ENCODE results near the gene PTK7.

PTK7 gene

DNA sequence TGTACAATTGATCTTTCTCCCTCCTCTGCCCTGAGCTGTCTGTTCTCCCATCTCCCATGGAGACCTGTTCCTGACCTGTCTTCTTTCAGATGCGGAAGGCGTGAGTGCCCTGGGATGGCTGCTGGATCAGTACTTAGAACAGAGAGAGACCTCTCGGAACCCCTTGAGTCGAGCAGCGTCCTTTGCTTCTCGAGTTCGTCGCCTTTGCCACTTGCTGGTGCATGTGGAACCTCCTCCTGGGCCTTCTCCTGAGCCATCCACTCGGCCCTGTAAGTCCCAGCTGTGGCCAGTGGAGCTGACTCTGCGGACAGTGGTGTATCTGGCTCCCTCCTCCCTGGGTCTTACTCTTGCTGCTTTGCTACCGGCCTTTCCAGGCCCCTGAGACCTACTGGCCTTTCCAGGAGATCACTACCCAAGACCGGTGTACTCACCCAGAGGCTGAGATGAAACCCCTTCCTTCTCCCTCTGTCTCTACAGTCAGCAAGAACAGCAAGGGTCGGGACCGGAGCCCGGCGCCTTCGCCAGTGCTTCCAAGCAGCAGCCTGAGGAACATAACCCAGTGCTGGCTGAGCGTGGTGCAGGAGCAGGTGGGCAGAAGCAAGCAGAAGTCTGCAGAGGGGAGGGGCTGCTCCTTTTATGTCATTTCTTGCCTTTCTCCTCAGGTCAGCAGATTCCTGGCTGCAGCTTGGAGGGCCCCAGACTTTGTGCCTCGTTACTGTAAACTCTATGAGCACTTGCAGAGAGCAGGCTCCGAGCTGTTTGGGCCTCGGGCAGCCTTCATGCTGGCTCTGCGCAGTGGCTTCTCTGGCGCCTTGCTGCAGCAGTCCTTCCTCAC is 128.4 kb downstream of the PTK7 start:
- no peak overlapping the region for H3K27ac ChIP-seq (ENCODE audit: low read depth, low read length)
- H2AFZ ChIP-seq (ENCODE audit: low read depth, low read length, severe bottlenecking) = no peak overlapping the region
- H3K4me2 ChIP-seq (ENCODE audit: low read depth, low read length, poor library complexity, severe bottlenecking) = no peak overlapping the region
- peaks cover 8% of the 10 kb centered on the region; the same call in 1 of the 2 replicates for H3K36me3 ChIP-seq (ENCODE audit: low read length)
- no peaks in the 10 kb centered on the region for H3K79me2 ChIP-seq (ENCODE audit: insufficient read depth, low read length)
- no peaks in the 10 kb centered on the region for H3K9me2 ChIP-seq (replicated peaks; ENCODE audit: insufficient read depth, low read length)
- H3F3A ChIP-seq (ENCODE audit: insufficient read depth) = 0 out of 2 replicates have a peak, but pooled peaks cover 4% of the 10 kb centered on the region
- H4K20me1 ChIP-seq (ENCODE audit: low read depth, low read length) = no peaks in the 10 kb centered on the region
- H3K4me3 ChIP-seq (ENCODE audit: insufficient read depth, low read length, poor library complexity, severe bottlenecking) = no peak overlapping the region
- H3K9me3 ChIP-seq (ENCODE audit: insufficient read depth, low read length) = no peaks in the 10 kb centered on the region
- no peak overlapping the region for H3K9ac ChIP-seq (ENCODE audit: low read length)
- no peaks in the 10 kb centered on the region for H3K27me3 ChIP-seq (ENCODE audit: low read length)
- no peak for TF ChIP-seq EZH2phosphoT487 (conservative IDR thresholded peaks at IDR 0.05; ENCODE audit: low read length)
- TF ChIP-seq, protein P1, sequence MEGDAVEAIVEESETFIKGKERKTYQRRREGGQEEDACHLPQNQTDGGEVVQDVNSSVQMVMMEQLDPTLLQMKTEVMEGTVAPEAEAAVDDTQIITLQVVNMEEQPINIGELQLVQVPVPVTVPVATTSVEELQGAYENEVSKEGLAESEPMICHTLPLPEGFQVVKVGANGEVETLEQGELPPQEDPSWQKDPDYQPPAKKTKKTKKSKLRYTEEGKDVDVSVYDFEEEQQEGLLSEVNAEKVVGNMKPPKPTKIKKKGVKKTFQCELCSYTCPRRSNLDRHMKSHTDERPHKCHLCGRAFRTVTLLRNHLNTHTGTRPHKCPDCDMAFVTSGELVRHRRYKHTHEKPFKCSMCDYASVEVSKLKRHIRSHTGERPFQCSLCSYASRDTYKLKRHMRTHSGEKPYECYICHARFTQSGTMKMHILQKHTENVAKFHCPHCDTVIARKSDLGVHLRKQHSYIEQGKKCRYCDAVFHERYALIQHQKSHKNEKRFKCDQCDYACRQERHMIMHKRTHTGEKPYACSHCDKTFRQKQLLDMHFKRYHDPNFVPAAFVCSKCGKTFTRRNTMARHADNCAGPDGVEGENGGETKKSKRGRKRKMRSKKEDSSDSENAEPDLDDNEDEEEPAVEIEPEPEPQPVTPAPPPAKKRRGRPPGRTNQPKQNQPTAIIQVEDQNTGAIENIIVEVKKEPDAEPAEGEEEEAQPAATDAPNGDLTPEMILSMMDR (IDR thresholded peaks at IDR 0.05; ENCODE audit: insufficient read depth, low read length, poor library complexity, severe bottlenecking) = no peak

DNA sequence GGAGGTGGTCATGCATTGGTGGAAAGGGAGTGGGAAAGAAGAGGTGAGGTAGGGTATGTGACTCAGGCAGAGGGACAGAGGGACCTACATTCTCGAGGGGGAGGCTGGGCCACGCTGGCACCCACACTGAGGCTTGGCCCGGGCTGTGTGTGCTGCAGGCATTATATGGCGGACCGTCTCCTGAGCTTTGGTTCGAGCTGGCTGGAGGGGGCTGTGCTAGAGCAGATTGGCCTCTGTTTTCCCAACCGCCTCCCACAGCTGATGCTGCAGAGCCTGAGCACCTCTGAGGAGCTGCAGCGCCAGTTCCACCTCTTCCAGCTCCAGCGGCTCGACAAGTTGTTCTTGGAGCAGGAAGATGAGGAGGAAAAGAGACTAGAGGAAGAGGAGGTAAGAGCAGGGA is 129.7 kb downstream of the PTK7 start:
- Histone ChIP-seq H3K4me2 (ENCODE audit: low read depth, low read length, poor library complexity, severe bottlenecking) (no peak overlapping the region), H3K9me3 (ENCODE audit: insufficient read depth, low read length) (no peaks in the 10 kb centered on the region), H3K9ac (ENCODE audit: low read length) (no peak overlapping the region), H3K27ac (ENCODE audit: low read depth, low read length) (no peak overlapping the region), H3K79me2 (ENCODE audit: insufficient read depth, low read length) (no peaks in the 10 kb centered on the region), H3K36me3 (ENCODE audit: low read length) (peaks cover 8% of the 10 kb centered on the region; the same call in 1 of the 2 replicates), H2AFZ (ENCODE audit: low read depth, low read length, severe bottlenecking) (no peak overlapping the region), H3K4me3 (ENCODE audit: insufficient read depth, low read length, poor library complexity, severe bottlenecking) (no peak overlapping the region), H3F3A (ENCODE audit: insufficient read depth) (0 out of 2 replicates have a peak, but pooled peaks cover 4% of the 10 kb centered on the region), H3K27me3 (ENCODE audit: low read length) (no peaks in the 10 kb centered on the region), H4K20me1 (ENCODE audit: low read depth, low read length) (no peaks in the 10 kb centered on the region), H3K9me2 (replicated peaks; ENCODE audit: insufficient read depth, low read length) (no peaks in the 10 kb centered on the region)
- no peak for TF ChIP-seq EZH2phosphoT487 (conservative IDR thresholded peaks at IDR 0.05; ENCODE audit: low read length)
- TF ChIP-seq, protein P1 (IDR thresholded peaks at IDR 0.05; ENCODE audit: insufficient read depth, low read length, poor library complexity, severe bottlenecking) = no peak

DNA sequence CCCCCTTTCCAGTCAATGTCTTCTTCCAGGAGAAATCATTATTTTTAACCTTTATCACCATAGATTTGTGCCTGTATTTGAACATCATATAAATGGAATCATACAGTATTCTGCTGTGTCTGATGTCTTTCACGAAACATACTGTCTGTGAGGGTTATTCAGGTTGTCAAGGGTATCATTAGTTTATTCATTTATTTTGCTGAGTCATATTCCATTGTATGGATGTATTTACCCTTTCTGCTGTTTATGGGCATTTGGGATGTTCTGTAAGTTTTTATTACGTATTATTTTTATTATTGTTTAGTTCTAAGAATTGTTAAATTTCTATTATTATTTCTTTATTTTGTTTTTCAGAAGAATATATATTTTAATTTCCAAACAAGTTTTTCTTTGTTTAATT is 131.2 kb downstream of the PTK7 start:
- 0 out of 2 replicates have a peak, but pooled peaks cover 8% of the 10 kb centered on the region for H3F3A ChIP-seq (ENCODE audit: insufficient read depth)
- no peak for TF ChIP-seq EZH2phosphoT487 (conservative IDR thresholded peaks at IDR 0.05; ENCODE audit: low read length)
- TF ChIP-seq, protein P1 (IDR thresholded peaks at IDR 0.05; ENCODE audit: insufficient read depth, low read length, poor library complexity, severe bottlenecking) = no peak
- no peaks in the 10 kb centered on the region for H3K27me3 ChIP-seq (ENCODE audit: low read length)
- no peak overlapping the region for H2AFZ ChIP-seq (ENCODE audit: low read depth, low read length, severe bottlenecking)
- no peaks in the 10 kb centered on the region for H3K9me3 ChIP-seq (ENCODE audit: insufficient read depth, low read length)
- H4K20me1 ChIP-seq (ENCODE audit: low read depth, low read length) = no peaks in the 10 kb centered on the region
- H3K9me2 ChIP-seq (replicated peaks; ENCODE audit: insufficient read depth, low read length) = no peaks in the 10 kb centered on the region
- no peaks in the 10 kb centered on the region for H3K79me2 ChIP-seq (ENCODE audit: insufficient read depth, low read length)
- no peak overlapping the region for H3K27ac ChIP-seq (ENCODE audit: low read depth, low read length)
- no peak overlapping the region for H3K4me3 ChIP-seq (ENCODE audit: insufficient read depth, low read length, poor library complexity, severe bottlenecking)
- no peak overlapping the region for H3K9ac ChIP-seq (ENCODE audit: low read length)
- H3K4me2 ChIP-seq (ENCODE audit: low read depth, low read length, poor library complexity, severe bottlenecking) = no peak overlapping the region
- peaks cover 6% of the 10 kb centered on the region; the same call in 1 of the 2 replicates for H3K36me3 ChIP-seq (ENCODE audit: low read length)

All from SU-DHL-6 (cell line).